GM23338 (cell line): ENCODE data around the gene MAP3K13.

Experiments
- CREB1 ChIP-seq: fragments of 250-450 bp; sonication (Bioruptor Pico); IDR thresholded peaks from 2 replicates; pipeline ENCODE4 v1.5.0; 2020; ENCODE audit warnings: low read depth, mild to moderate bottlenecking, moderate library complexity
- EZH2 ChIP-seq: fragments of 200-600 bp; sonication (generic); IDR thresholded peaks from one replicate; pipeline ENCODE4 v1.8.0; 2017; ENCODE audit warnings: antibody characterized with exemption, mild to moderate bottlenecking, low read depth; ENCODE audit not compliant: unreplicated experiment
- EZH2phosphoT487 ChIP-seq: fragments of 200-600 bp; sonication (generic); IDR thresholded peaks from one replicate; pipeline ENCODE4 v1.8.1; 2018; ENCODE audit warnings: antibody characterized with exemption; ENCODE audit not compliant: unreplicated experiment
- POLR2AphosphoS5 ChIP-seq: IDR thresholded peaks from 2 replicates; pipeline ENCODE4 v1.6.1; 2016; ENCODE audit warnings: antibody characterized with exemption, low read depth
- ZNF114 ChIP-seq: fragments of 250-450 bp; sonication (Bioruptor Pico); IDR thresholded peaks from 2 replicates; pipeline ENCODE4 v1.5.0; 2020; ENCODE audit warnings: mild to moderate bottlenecking, moderate library complexity
- ZNF331 ChIP-seq: fragments of 250-450 bp; sonication (Bioruptor Pico); IDR thresholded peaks from 2 replicates; pipeline ENCODE4 v1.5.0; 2020; ENCODE audit warnings: low read depth, mild to moderate bottlenecking, moderate library complexity
- TF ChIP-seq, protein P1 (sequence below), 2 experiments: fragments of 200-600 bp in 1 of 2; sonication (generic) in 1 of 2; conservative IDR thresholded peaks; 2 replicates each; pipeline versions ENCODE4 v1.5.1 to v1.6.1; 2016 to 2017; ENCODE audit warnings: antibody characterized with exemption in 2 of 2, low read depth in 2 of 2, mild to moderate bottlenecking in 2 of 2, moderate library complexity in 1 of 2
- TF ChIP-seq, protein P2 (sequence below): IDR thresholded peaks from one replicate; pipeline ENCODE4 v1.6.1; 2018; ENCODE audit warnings: antibody characterized with exemption; ENCODE audit not compliant: unreplicated experiment
- TF ChIP-seq, protein P3 (sequence below): IDR thresholded peaks from 2 replicates; pipeline ENCODE4 v1.6.1; 2016; ENCODE audit warnings: antibody characterized with exemption

DNA sequence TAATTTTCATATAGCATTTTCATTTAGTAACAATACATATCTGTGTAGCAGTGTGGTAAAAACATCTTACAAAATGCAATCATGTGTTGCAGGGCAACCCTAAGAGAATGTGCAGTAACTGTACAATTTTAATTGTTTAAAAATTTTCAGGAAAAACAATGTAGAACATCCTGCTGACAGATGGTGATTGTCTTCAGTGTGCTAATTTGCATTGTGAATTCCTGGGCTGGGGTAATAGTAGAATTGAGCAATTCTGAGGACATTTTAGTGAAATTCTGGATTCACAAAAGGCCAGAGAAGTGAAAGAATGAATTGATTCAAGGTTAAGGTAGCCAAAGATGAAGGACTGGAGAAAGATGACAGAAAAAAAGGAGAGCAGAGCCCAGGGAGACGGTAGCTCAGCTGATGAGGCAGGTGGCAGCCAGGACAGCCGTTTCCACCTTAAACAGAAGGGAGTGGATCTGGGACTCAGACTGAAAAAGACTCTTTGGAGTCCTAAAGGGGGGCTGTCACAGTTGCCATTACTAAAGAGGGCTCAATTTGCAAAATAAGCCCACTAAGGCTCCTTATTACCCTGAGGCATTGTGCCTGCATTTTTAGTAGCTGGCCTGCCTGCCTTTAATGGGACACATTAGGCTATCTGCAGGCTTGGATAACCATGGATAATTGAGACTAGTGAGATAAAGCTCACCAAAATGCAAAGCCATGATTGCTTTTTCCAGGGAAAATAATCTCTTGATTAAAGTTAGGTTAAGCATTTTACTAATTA lies 8.6 kb downstream of the MAP3K13 start:
- no peak for TF ChIP-seq CREB1 (CRISPR knock-in tag)
- TF ChIP-seq, protein P1, sequence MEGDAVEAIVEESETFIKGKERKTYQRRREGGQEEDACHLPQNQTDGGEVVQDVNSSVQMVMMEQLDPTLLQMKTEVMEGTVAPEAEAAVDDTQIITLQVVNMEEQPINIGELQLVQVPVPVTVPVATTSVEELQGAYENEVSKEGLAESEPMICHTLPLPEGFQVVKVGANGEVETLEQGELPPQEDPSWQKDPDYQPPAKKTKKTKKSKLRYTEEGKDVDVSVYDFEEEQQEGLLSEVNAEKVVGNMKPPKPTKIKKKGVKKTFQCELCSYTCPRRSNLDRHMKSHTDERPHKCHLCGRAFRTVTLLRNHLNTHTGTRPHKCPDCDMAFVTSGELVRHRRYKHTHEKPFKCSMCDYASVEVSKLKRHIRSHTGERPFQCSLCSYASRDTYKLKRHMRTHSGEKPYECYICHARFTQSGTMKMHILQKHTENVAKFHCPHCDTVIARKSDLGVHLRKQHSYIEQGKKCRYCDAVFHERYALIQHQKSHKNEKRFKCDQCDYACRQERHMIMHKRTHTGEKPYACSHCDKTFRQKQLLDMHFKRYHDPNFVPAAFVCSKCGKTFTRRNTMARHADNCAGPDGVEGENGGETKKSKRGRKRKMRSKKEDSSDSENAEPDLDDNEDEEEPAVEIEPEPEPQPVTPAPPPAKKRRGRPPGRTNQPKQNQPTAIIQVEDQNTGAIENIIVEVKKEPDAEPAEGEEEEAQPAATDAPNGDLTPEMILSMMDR (conservative IDR thresholded peaks at IDR 0.05; ENCODE audit: low read depth in 2 of 2), result no peak
- TF ChIP-seq, protein P2, sequence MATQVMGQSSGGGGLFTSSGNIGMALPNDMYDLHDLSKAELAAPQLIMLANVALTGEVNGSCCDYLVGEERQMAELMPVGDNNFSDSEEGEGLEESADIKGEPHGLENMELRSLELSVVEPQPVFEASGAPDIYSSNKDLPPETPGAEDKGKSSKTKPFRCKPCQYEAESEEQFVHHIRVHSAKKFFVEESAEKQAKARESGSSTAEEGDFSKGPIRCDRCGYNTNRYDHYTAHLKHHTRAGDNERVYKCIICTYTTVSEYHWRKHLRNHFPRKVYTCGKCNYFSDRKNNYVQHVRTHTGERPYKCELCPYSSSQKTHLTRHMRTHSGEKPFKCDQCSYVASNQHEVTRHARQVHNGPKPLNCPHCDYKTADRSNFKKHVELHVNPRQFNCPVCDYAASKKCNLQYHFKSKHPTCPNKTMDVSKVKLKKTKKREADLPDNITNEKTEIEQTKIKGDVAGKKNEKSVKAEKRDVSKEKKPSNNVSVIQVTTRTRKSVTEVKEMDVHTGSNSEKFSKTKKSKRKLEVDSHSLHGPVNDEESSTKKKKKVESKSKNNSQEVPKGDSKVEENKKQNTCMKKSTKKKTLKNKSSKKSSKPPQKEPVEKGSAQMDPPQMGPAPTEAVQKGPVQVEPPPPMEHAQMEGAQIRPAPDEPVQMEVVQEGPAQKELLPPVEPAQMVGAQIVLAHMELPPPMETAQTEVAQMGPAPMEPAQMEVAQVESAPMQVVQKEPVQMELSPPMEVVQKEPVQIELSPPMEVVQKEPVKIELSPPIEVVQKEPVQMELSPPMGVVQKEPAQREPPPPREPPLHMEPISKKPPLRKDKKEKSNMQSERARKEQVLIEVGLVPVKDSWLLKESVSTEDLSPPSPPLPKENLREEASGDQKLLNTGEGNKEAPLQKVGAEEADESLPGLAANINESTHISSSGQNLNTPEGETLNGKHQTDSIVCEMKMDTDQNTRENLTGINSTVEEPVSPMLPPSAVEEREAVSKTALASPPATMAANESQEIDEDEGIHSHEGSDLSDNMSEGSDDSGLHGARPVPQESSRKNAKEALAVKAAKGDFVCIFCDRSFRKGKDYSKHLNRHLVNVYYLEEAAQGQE, result no peak
- TF ChIP-seq EZH2, result no peak
- TF ChIP-seq POLR2AphosphoS5, result no peak
- no peak for TF ChIP-seq EZH2phosphoT487
- no peak for TF ChIP-seq ZNF331 (CRISPR knock-in tag)
- TF ChIP-seq, protein P3, sequence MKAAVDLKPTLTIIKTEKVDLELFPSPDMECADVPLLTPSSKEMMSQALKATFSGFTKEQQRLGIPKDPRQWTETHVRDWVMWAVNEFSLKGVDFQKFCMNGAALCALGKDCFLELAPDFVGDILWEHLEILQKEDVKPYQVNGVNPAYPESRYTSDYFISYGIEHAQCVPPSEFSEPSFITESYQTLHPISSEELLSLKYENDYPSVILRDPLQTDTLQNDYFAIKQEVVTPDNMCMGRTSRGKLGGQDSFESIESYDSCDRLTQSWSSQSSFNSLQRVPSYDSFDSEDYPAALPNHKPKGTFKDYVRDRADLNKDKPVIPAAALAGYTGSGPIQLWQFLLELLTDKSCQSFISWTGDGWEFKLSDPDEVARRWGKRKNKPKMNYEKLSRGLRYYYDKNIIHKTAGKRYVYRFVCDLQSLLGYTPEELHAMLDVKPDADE, result no peak
- no peak for TF ChIP-seq ZNF114 (CRISPR knock-in tag)
